GM12864 (cell line): Measurements from ENCODE around the gene LRCH3.

Experiments used
- DNase-seq: peaks from one replicate; pipeline ENCODE4 v3.0.0-alpha.2; 2011; ENCODE audit warnings: low read depth
- H3K4me3 ChIP-seq: 2 replicates; pipeline ENCODE4 v1.5.1; 2011; ENCODE audit warnings: mild to moderate bottlenecking, low read depth, low read length, control low read depth
- TF ChIP-seq, protein P1 (sequence below): IDR thresholded peaks from 2 replicates; pipeline ENCODE4 v1.5.1; 2011; ENCODE audit warnings: low read depth, mild to moderate bottlenecking, moderate library complexity, low read length, control low read depth, inconsistent platforms; ENCODE audit errors: missing control alignments

LRCH3 gene

DNA sequence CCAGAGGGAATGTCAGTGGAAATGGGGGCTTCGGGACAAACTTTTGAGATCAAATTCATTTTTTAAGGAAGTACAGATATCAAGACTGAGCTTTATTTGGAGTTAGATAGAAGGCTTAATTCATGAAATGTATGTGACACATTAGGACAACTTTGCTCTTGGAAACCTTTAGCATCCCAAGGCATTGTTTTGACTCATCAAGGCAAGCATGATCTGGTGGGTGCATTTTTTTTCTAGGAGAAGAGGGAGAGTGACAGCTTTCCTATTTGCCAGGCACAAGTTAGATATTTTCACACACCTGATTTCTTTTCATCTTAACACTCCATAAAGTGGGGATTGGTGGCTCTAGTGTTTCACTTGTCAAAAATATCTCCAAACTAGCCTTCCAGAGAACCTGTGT, 97.5 kb downstream of the LRCH3 start:
- TF ChIP-seq, protein P1, sequence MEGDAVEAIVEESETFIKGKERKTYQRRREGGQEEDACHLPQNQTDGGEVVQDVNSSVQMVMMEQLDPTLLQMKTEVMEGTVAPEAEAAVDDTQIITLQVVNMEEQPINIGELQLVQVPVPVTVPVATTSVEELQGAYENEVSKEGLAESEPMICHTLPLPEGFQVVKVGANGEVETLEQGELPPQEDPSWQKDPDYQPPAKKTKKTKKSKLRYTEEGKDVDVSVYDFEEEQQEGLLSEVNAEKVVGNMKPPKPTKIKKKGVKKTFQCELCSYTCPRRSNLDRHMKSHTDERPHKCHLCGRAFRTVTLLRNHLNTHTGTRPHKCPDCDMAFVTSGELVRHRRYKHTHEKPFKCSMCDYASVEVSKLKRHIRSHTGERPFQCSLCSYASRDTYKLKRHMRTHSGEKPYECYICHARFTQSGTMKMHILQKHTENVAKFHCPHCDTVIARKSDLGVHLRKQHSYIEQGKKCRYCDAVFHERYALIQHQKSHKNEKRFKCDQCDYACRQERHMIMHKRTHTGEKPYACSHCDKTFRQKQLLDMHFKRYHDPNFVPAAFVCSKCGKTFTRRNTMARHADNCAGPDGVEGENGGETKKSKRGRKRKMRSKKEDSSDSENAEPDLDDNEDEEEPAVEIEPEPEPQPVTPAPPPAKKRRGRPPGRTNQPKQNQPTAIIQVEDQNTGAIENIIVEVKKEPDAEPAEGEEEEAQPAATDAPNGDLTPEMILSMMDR: no peak
- no peak for DNase-seq
- no peak overlapping the region for H3K4me3 ChIP-seq

GRCh38 chr3:197889204-197889930, 98.3 kb downstream of the LRCH3 start:
- no peak overlapping the region for H3K4me3 ChIP-seq
- DNase-seq: no peak
- TF ChIP-seq, protein P1: no peak

- no peak overlapping the region for H3K4me3 ChIP-seq
- TF ChIP-seq, protein P1: no peak
- DNase-seq: no peak
These were observed 99.6 kb downstream of the LRCH3 start for GRCh38 chr3:197890693-197891092.

GRCh38 chr3:197892162-197892561, 101.1 kb downstream of the LRCH3 start:
- no peak overlapping the region for H3K4me3 ChIP-seq
- TF ChIP-seq, protein P1: no peak
- DNase-seq: no peak

DNA sequence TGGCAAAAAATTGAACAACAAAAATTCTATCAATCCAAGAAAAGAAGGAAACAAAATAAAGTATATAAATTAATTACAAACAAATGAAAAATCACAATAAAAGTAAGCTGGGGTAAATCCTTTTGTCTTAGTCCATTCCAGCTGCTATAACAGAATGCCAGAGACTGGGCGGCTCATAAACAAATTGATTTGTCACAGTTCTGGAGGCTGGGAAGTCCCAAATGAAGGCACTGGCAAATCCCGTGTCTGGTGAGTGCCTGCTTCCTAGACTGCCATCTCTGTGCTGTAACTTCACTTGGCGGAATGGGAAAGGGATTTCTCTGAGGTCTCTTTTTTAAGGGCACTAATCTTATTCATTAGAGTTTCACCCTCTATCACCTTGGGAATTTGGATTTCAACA, 105.4 kb downstream of the LRCH3 start:
- DNase-seq: no peak
- TF ChIP-seq, protein P1: no peak

DNA sequence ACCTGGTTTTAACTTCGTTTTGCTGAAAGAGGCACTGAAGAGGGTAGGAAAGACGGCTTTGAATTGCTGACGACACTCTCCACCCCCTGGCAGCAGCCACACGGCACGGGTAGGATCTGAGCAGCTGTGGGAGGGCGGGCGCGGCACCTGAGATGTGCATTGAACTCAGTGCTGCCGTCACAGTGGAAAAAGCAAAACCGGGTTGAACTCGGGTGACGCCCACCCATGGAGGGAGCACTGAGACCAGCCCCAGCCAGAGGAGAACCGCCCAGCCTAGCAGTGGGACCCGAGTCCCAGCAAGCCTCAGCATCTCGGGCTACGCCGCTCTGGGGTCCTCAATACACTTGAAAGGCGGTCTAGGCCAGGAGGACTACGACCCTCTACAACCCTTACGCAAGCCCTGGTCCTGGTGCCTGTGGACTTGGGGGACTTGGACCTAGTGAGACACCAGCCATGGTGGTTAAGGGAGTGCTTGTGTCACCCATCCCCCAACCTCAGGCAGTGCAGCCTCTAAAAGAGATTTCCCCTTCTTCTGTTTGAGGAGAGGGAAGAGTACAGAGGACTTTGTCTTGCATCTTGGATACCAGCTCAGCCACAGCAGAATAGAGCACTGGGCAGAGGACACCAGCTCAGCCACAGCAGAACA, 108.9 kb downstream of the LRCH3 start:
- TF ChIP-seq, protein P1: no peak
- H3K4me3 ChIP-seq: no peak overlapping the region
- no peak for DNase-seq

More for the DNA sequence above, 105.4 kb downstream of the LRCH3 start:
- H3K4me3 ChIP-seq: no peak overlapping the region

GRCh38 chr3:197901626-197902025, 110.6 kb downstream of the LRCH3 start:
- no peak for DNase-seq
- H3K4me3 ChIP-seq: no peak overlapping the region
- TF ChIP-seq, protein P1: no peak
